H7 (cell line): ENCODE measurements around the gene LAMB2. TPM values are rescaled to one million over a fixed set of nuclear protein-coding genes. Genes with fewer than 3 reads are reported as not detected.

ENCODE experiments used
- DNase-seq: peaks from one replicate; pipeline ENCODE4 v3.0.0; 2012
- H3K27me3 ChIP-seq: 2 replicates; pipeline ENCODE4 v1.6.0; 2011; ENCODE audit warnings: mild to moderate bottlenecking, low read length; ENCODE audit not compliant: control insufficient read depth, insufficient read depth
- H3K36me3 ChIP-seq: replicated peaks from 2 replicates; pipeline ENCODE4 v1.5.1; 2011; ENCODE audit warnings: low read length; ENCODE audit not compliant: control insufficient read depth, insufficient read depth
- H3K4me3 ChIP-seq: 2 replicates; pipeline ENCODE4 v1.5.1; 2011; ENCODE audit warnings: low read depth, mild to moderate bottlenecking, control low read depth, low read length, moderate library complexity; ENCODE audit not compliant: insufficient read depth
- total RNA-seq: library from RNA; depleted of rRNA; stranded (reverse); fragments of >200 nt; shearing (Covaris generic); gene quantifications from 2 replicates; pipeline ENCODE4 v1.2.3, GENCODE V29; 2014

LAMB2 gene
- total RNA-seq, 1 experiment from 2014 or later: 81.1 TPM

DNA sequence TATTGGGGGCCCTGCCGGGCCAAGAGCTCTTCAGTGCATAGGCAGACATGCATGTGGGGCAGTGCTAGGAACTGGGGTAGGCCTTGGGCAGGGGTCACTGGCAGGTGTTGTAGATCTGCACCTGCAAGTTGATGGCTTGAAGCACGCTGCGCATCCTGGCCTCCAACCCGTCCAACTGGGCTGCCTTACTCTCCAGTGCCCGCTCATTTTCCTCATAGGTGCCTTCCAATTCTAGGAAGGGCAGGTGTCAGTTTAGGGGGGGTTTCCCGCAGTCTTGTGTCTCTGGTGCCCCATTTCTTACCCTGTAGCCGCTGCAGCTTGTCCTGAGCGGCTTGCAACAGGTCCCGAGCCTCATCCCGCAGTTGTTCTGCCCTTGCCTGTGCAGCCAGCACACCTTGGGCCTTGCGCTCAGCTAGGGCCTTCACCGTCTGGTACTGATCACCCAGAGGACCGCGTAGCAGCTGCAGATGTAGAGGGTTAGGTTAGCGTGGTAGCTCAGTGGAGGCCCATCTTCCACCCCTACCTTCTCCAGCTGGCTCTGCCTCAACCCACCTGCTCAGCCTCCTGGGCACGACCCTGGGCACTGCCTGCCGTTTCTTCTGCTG is 11.6 kb downstream of the LAMB2 start:
- Histone ChIP-seq H3K4me3 (peak overlapping the region; percentile 99), H3K27me3 (no peaks in the 10 kb centered on the region), H3K36me3 (peaks cover 30% of the 10 kb centered on the region)
- no peak for DNase-seq

DNA sequence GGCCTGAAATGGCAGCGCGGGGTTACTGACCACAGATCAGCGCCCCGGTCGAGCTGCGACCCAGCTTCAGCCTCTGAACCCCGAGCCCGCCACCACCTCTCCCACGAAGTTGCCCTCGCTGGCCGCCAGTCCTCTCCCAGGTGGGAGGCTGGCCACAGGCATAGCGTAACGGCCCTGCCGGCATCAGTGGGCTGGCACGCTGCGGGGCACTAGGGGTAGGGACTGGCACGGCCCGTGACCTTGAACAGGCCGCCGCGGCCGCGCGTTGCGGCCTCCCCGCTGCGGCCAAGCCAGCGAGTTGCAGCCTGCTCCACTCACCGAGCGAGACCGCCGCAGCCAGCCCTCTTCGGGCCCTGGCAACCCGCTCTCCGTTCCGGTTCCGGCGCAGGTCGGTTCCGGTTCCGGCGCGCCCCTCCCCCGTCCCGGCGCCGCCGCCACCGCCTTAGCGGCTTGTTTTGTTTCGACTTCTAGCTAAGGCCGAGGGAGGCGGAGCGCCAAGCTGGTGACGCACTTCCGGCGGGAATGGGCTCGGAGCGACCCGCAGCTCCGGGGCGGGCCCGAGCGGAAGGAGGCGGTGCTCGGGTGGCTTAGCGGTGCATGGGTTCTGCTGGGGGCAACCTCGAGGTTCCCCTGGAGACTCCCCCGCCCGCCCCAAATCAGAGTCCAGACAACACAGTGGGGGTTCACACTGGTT is 12.3 kb downstream of the LAMB2 start, which contains the start of gene USP19:
USP19 (minus strand) TSS at position 386 of the 694 bp plus-strand sequence. CDS start 1,678 bp downstream, outside the sequence.
- peak within 1 kb of the TSS; percentile 99 for H3K4me3 ChIP-seq
- DNase-seq: peak; percentile 100
- H3K36me3 ChIP-seq: peaks cover 34% of the 10 kb centered on the region
- H3K27me3 ChIP-seq: no peaks in the 10 kb centered on the region

DNA sequence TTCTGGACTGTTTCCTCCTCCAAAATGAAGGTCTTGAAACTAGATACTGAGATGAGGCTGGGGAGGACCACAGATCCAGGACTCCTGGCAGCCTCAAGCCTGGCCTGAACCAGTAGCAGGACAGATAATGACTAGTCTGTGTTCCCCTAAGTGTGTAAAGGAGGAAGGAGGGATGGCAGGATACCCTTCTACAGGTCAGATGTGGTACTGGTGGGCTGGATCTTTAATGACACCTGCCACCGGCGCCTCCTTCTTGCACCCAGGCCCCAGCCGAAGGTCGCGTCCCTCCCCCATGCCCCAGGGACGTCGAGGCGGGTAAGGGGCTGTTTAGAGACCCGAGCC is 12.8 kb downstream of the LAMB2 start:
- H3K27me3 ChIP-seq: no peaks in the 10 kb centered on the region
- no peak for DNase-seq
- H3K36me3 ChIP-seq: peaks cover 39% of the 10 kb centered on the region
- H3K4me3 ChIP-seq: peak overlapping the region; percentile 99

DNA sequence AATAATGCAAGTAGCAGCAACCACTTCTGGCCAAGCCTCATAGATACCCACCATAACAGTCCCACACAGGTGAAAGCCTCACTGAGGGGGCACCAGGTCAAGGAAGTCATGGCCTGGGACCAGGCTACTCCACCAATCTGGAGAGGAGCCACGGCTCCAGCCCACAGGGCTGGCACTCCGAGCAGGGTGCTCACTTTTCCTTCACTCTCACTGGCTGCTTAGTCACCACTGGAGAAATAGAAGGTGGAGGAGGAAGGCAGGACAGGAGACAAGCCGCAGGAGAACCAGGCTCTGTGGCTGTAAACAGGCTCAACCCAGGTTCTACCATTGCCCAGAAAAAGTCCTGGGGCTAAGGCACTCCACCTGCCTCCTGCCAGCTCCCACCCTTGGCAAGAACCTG is 13.4 kb downstream of the LAMB2 start:
- no peaks in the 10 kb centered on the region for H3K27me3 ChIP-seq
- no peak for DNase-seq
- peaks cover 43% of the 10 kb centered on the region for H3K36me3 ChIP-seq
- H3K4me3 ChIP-seq: 0 out of 2 replicates have a peak overlapping the region, but pooled peaks have one; percentile 99

DNA sequence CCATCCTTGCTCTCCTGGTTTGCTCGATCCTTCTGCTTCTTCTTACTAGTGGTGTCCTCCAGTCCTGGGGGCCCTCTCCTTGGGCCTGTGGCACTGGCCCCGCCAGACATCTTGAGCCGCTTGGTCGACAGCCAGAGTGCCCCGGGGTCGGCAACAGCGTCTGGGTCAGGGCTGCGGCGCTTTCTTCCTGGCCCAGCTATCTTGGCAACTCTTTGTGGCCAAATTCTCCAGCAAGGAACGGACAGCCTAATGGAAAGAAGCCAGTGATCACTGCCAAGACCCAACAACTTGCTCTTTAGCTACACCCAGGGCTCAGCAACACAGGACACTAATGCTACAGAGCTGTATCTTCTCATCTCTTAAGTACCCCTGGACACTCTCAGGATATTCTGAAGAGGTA is 13.8 kb downstream of the LAMB2 start:
- Histone ChIP-seq H3K36me3 (peaks cover 46% of the 10 kb centered on the region), H3K4me3 (no peak overlapping the region), H3K27me3 (no peaks in the 10 kb centered on the region)
- no peak for DNase-seq

DNA sequence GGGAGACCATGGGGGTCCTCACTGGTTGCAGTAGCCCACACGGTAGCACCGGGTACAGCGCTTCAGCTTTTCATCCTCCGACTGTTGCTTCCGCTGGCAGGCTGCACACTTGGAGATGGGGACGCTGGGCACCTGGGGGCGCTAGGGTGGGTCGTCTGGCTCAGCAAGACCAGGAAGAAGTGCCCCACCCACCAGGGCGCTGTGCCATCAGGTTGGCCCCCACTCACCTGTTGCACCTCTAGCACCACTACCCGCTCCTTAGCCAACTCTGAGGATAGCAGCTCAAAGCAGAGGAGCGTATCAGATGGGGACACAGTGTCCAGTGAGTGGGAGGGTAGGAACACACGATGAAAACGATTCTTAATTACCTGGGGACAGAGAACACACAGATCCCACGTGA is 20.6 kb downstream of the LAMB2 start:
- H3K36me3 ChIP-seq: peaks cover 71% of the 10 kb centered on the region

DNA sequence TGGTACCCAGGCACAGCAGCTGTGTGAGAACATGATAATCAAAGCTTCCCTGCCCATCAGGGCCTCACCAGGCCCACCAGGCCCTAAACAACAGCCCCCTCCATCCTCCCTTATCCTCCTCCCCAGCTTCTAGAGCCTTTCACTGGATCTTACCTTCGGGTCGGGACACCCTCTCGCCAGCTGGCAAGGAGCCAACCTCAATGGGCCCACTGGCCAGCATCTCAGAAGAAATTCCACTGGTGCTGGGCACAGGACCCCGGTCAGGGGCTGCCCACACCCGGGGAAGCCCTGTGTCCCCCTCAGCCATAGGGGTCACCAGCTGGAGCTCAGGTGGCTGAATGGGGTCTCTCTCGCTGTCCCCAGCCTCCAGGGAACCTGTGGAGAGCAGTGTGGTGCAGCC is 21.5 kb downstream of the LAMB2 start:
- no peak for DNase-seq
- Histone ChIP-seq H3K36me3 (peaks cover 64% of the 10 kb centered on the region), H3K27me3 (no peaks in the 10 kb centered on the region), H3K4me3 (no peak overlapping the region)

More for the DNA sequence above, 20.6 kb downstream of the LAMB2 start:
- DNase-seq: no peak
- Histone ChIP-seq H3K27me3 (no peaks in the 10 kb centered on the region), H3K4me3 (no peak overlapping the region)

DNA sequence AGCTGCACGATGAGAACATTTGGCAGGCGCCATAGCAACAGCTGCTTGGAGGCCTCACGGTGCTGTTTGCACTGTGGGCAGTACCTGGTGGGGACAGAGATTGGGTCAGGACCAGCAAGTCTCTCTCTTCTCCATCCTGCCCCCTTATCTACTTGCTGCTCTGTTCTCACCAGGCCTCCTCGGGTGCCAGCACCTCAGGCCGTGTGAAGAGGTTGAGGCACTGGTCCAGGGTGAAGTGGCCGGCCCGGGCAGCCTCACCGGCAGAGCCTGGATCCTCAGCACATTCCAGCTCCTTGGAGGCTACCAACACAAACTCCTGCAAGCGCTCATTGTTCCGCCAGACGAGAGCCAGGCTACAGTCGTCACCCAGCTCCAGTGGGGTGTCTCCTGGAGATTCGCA is 22.1 kb downstream of the LAMB2 start:
- H3K4me3 ChIP-seq: no peak overlapping the region
- peaks cover 59% of the 10 kb centered on the region for H3K36me3 ChIP-seq
- no peak for DNase-seq
- no peaks in the 10 kb centered on the region for H3K27me3 ChIP-seq

DNA sequence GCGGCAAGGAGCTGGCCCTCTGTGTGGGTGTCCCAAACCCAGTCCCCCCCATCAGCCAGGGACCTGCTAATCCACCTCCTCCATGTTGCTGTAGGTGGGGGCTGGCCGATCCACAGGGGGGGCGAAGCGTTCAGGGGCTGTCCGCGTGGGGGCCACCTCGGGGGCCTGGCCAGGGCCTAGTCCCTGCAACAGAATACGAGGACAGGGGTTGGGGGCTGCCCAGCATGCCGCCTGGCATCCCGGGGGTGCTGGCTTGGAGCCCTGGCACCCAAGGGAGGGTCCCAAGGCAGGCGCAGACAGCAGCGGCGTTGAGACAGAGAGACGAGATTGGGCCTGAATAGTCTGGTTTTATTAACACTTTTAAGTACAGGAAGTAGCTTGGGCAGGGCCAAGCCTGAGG is 24.5 kb downstream of the LAMB2 start:
- Histone ChIP-seq H3K4me3 (no peak overlapping the region), H3K27me3 (no peaks in the 10 kb centered on the region), H3K36me3 (peaks cover 40% of the 10 kb centered on the region)
- no peak for DNase-seq

DNA sequence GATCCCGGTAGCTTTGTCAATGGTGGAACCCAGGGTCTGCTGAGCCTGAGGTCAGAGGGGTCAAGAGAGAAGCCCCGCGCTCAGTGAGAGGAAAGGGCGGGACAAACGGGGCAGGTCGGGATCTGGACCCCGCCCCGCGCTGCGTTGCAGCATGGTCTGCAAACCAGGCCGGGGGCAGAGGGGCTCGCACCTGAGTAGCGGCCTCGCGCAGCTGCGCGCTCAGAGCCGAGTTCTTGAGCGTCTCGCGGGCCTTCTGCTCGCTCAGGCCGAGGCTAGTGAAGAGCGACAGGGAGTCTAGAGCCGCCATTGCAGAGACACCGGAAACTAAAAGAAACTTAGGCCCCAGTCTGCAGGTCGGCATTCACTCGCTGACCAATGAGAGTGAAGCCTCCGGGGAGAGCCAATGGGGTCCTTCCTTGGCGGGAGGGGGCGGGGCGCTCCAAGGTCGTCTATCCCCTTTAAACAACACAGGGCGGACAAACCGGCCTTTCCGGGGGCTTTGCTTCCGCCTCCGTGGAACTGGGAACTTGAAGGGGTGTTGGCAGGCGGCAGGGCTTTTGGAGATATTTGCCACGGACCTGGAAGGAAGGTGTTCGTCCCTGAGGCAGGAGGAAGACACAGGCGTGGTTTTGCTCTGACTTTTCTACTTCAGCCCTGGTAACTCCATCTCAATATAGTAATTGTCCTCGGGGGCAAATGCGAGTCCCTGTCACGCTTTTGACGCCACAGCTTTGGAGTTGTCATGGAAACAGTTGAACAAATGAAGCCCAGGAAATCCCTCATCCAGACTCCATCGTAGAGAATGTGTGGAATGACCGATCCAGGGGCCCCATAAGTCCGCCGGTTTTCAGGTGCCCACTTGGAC is 28.2 kb downstream of the LAMB2 start, which contains the start of gene QARS1:
QARS1 (minus strand) TSS at position 331 of the 865 bp plus-strand sequence; CDS start at position 307, 24 bp downstream.
- Histone ChIP-seq H3K36me3 (peaks cover 39% of the 10 kb centered on the region), H3K4me3 (peak within 1 kb of the TSS; percentile 84)
- peak; percentile 99 for DNase-seq

DNA sequence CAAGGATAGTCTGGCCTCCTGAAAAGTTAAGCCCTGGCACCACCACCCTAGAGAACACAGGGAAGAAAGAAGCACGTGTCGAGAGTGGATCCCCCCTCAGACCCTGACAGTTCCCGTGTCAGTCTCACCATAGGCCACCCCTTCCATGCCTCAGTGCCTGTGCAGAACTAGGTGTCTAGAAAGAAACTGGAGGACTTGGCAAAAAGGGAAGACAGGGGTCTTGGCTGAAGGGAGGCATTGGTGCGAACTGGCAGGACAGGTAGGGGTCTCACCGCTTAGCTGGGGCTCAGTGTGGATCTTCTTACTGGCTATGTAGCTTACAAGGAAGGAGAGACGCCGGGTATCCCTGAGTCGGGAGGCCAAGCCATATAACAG is 28.8 kb downstream of the LAMB2 start:
- Histone ChIP-seq H3K27me3 (no peaks in the 10 kb centered on the region), H3K4me3 (peak overlapping the region; percentile 84), H3K36me3 (peaks cover 38% of the 10 kb centered on the region)
- peak; percentile 35 for DNase-seq

More for the DNA sequence above, 28.2 kb downstream of the LAMB2 start, which contains the start of gene QARS1:
- no peaks in the 10 kb centered on the region for H3K27me3 ChIP-seq

DNA sequence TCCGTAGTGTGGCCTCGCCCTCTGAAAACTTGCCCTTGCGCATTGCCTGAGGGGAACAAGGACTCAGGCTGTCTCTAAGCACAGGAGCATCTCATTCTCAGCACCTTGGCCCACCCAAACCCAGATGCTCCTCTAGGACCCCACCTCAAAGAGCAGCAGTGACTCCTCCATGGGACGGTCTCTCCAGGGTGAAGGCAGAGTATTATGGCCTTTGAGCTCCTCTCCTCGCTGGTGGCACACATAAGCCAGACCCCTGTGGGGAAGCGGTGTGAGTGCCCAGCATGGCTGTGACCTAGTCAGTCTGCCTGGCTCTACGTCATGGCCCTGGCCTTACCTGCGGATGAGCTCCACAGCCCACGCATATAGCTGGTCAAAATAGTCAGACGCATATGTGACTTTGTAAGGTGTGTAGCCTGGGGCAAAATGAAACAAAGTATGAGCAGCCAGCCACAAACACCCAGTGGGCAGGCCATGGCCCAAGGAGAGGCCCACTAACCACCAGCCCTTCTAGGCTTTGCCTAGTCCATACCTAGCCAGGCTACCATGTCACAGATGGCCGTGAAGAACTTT is 32.7 kb downstream of the LAMB2 start:
- Histone ChIP-seq H3K36me3 (peaks cover 51% of the 10 kb centered on the region), H3K4me3 (no peak overlapping the region), H3K27me3 (no peaks in the 10 kb centered on the region)
- no peak for DNase-seq

DNA sequence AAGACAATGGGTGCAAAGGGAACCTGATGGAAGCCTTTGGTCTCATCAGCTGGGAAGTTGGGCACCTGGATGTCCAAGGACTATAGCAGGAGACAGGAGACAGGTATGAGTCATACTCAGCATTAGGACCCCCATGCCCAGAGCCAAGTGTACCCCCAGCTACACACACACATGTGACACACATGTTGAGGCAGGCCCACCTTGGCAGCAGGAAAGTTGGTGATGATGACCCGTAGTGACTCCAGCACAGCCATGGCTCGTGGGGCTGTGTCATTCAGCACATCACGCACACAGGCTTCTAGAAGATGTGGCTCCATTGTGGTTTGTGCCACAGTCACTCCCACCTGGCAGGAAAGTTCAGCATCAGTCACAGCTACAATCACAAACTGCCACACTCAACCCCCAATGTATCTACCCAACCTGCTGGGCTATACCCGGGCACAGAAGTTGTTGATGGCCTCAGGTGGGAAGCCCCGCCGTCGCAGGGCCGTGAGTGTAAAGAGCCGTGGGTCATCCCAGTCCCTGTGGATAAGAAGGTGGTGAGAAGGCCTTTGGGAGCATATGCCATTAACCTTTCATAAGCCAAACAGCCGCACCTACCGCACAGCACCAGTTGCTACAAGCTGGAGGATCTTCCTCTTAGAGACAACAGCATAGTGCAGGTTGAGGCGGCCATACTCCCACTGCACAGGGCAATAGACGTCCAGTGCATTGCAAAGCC is 33.8 kb downstream of the LAMB2 start:
- no peak for DNase-seq
- Histone ChIP-seq H3K27me3 (no peaks in the 10 kb centered on the region), H3K36me3 (peaks cover 51% of the 10 kb centered on the region), H3K4me3 (no peak overlapping the region)

DNA sequence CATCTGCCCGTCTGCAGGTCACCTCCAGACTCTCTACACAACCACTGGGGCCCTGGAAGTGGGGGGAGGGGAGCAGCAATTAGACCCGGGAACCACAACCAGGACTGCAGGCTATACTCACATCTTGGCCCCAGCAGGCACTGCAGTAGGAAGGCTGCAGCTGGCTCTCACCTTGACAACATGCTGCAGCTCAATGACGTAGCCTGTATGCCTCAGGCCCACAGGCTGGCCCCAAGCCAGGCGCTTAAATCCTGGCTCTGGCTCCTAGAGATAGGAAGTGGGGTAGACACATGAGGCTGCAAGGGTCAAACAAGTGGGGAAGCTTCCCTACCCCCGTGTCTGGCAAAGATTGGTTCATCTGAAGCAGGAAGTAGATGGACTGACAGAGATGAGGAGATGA is 34.4 kb downstream of the LAMB2 start:
- no peak overlapping the region for H3K4me3 ChIP-seq
- no peaks in the 10 kb centered on the region for H3K27me3 ChIP-seq
- no peak for DNase-seq
- peaks cover 51% of the 10 kb centered on the region for H3K36me3 ChIP-seq
